H1 (cell line): Measurements from ENCODE around the gene NPTXR. TPM values are rescaled to one million over a fixed set of nuclear protein-coding genes. Genes with fewer than 3 reads are reported as not detected.

Experiments used
- CTCF ChIA-PET: fragments of 300-600 bp; sonication (Branson Sonifier 250); formaldehyde crosslinking; loops from one replicate; lab custom pipeline; 2021; ENCODE audit not compliant: partially characterized antibody; lab: Charles Lee
- POLR2A ChIA-PET: fragments of 300-600 bp; sonication (Branson Sonifier 250); formaldehyde crosslinking; loops from one replicate; lab custom pipeline; 2021; ENCODE audit warnings: inconsistent platforms; ENCODE audit not compliant: partially characterized antibody; lab: Charles Lee
- DNase-seq, 2 experiments: peaks; one replicate each; pipeline versions ENCODE4 v3.0.0 to v3.0.0-alpha.2; 2010 to 2022; ENCODE audit warnings: low spot score in 2 of 2, low read depth in 1 of 2, mixed read lengths in 1 of 2
- FAIRE-seq: peaks from 2 replicates; lab custom pipeline; 2011; peaks lifted over from hg19 to GRCh38; lab: Jason Lieb, UNC
- H2AFZ ChIP-seq: 2 replicates; pipeline ENCODE4 v1.8.1; 2012; ENCODE audit warnings: low read length, inconsistent platforms
- H2AK5ac ChIP-seq: 2 replicates; pipeline ENCODE4 v1.6.1; 2013; ENCODE audit warnings: low read depth, low read length
- H2BK120ac ChIP-seq: replicated peaks from 2 replicates; pipeline ENCODE3; 2013; ENCODE audit warnings: low read depth, low read length, inconsistent platforms
- H2BK12ac ChIP-seq: 2 replicates; pipeline ENCODE4 v1.6.1; 2013; ENCODE audit warnings: low read depth, low read length
- H2BK15ac ChIP-seq: 2 replicates; pipeline ENCODE4 v1.6.1; 2013; ENCODE audit warnings: low read length
- H2BK20ac ChIP-seq: 2 replicates; pipeline ENCODE4 v1.6.1; 2013; ENCODE audit warnings: low read length
- H2BK5ac ChIP-seq: 2 replicates; pipeline ENCODE4 v1.6.1; 2013; ENCODE audit warnings: low read depth, low read length
- H3K14ac ChIP-seq: 2 replicates; pipeline ENCODE4 v1.6.1; 2013; ENCODE audit warnings: inconsistent platforms; ENCODE audit not compliant: insufficient read length
- H3K18ac ChIP-seq: 2 replicates; pipeline ENCODE4 v1.6.1; 2013; ENCODE audit warnings: low read length; ENCODE audit errors: extremely low read depth
- H3K23ac ChIP-seq: 2 replicates; pipeline ENCODE4 v1.6.1; 2013; ENCODE audit warnings: inconsistent platforms; ENCODE audit not compliant: insufficient read length
- H3K23me2 ChIP-seq: 2 replicates; pipeline ENCODE4 v1.6.1; 2013; ENCODE audit warnings: low read depth, low read length
- H3K27ac ChIP-seq: 2 replicates; pipeline ENCODE4 v1.6.1; 2011; ENCODE audit warnings: low read depth, low read length, inconsistent platforms
- H3K27me3 ChIP-seq, 4 experiments: replicated peaks in 1 of 4; 1 replicate in 1 of 4; 2 replicates in 3 of 4; pipeline versions ENCODE4 v1.6.1 to v1.8.1; 2011 to 2013; ENCODE audit warnings: low read length in 3 of 4, mild to moderate bottlenecking in 3 of 4, inconsistent platforms in 2 of 4, mixed read lengths in 2 of 4, moderate library complexity in 1 of 4; ENCODE audit not compliant: control insufficient read depth in 3 of 4, insufficient read depth in 3 of 4; ENCODE audit errors: extremely low read depth in 1 of 4
- H3K36me3 ChIP-seq, 4 experiments: 2 replicates each; pipeline versions ENCODE4 v1.6.1 to v1.8.1; 2011 to 2013; ENCODE audit warnings: mild to moderate bottlenecking in 4 of 4, low read length in 3 of 4, moderate library complexity in 2 of 4, control low read depth in 1 of 4, inconsistent platforms in 1 of 4; ENCODE audit not compliant: insufficient read depth in 4 of 4, control insufficient read depth in 2 of 4
- H3K4ac ChIP-seq: replicated peaks from 2 replicates; pipeline ENCODE3; 2013; ENCODE audit warnings: low read length, low read depth, mixed read lengths, inconsistent platforms; ENCODE audit not compliant: insufficient read length
- H3K4me1 ChIP-seq, 4 experiments: replicated peaks in 1 of 4; 1 replicate in 1 of 4; 2 replicates in 3 of 4; pipeline versions ENCODE4 v1.6.1 to v1.8.1; 2011 to 2013; ENCODE audit warnings: low read length in 3 of 4, inconsistent platforms in 2 of 4, mixed read lengths in 1 of 4; ENCODE audit not compliant: insufficient read depth in 4 of 4, control insufficient read depth in 3 of 4
- H3K4me2 ChIP-seq, 2 experiments: 2 replicates each; pipeline versions ENCODE4 v1.6.1 to v1.8.1; 2011 to 2013; ENCODE audit warnings: low read depth in 2 of 2, low read length in 2 of 2, control low read depth in 1 of 2, inconsistent platforms in 1 of 2, mild to moderate bottlenecking in 1 of 2; ENCODE audit not compliant: insufficient read depth in 1 of 2
- H3K4me3 ChIP-seq, 4 experiments: fragments of 200-600, 300-600 bp in 1 of 4; sonication (generic), shearing (Covaris generic), sonication (Bioruptor Twin) in 1 of 4; 2 replicates each; pipeline versions ENCODE4 v1.5.1 to v1.8.1; 2011 to 2016; ENCODE audit warnings: low read length in 4 of 4, low read depth in 3 of 4, control low read depth in 2 of 4, inconsistent platforms in 2 of 4, mild to moderate bottlenecking in 2 of 4, mixed read lengths in 1 of 4, moderate library complexity in 1 of 4; ENCODE audit not compliant: insufficient read depth in 2 of 4; ENCODE audit errors: extremely low read depth in 1 of 4
- H3K56ac ChIP-seq: replicated peaks from 2 replicates; pipeline ENCODE3; 2013; ENCODE audit warnings: low read depth, mild to moderate bottlenecking, mixed read lengths, low read length, inconsistent platforms; ENCODE audit not compliant: insufficient read length
- H3K79me1 ChIP-seq: 2 replicates; pipeline ENCODE4 v1.6.1; 2013; ENCODE audit warnings: low read depth, low read length, control low read depth
- H3K79me2 ChIP-seq, 2 experiments: 2 replicates each; pipeline versions ENCODE4 v1.6.1 to v1.8.1; 2012 to 2013; ENCODE audit warnings: low read length in 2 of 2, mild to moderate bottlenecking in 2 of 2, inconsistent platforms in 1 of 2; ENCODE audit not compliant: insufficient read depth in 2 of 2, control insufficient read depth in 1 of 2
- H3K9ac ChIP-seq, 4 experiments: replicated peaks in 1 of 4; 1 replicate in 1 of 4; 2 replicates in 3 of 4; pipeline versions ENCODE4 v1.6.1 to v1.8.1; 2011 to 2013; ENCODE audit warnings: low read depth in 3 of 4, low read length in 3 of 4, control low read depth in 2 of 4, mild to moderate bottlenecking in 2 of 4, moderate library complexity in 2 of 4, inconsistent platforms in 1 of 4; ENCODE audit errors: extremely low read depth in 1 of 4
- H3K9me3 ChIP-seq, 2 experiments: 2 replicates each; pipeline versions ENCODE4 v1.6.1 to v1.8.1; 2012 to 2013; ENCODE audit warnings: mild to moderate bottlenecking in 2 of 2, moderate library complexity in 2 of 2, control low read depth in 1 of 2, inconsistent platforms in 1 of 2, low read depth in 1 of 2, low read length in 1 of 2, mixed read lengths in 1 of 2; ENCODE audit not compliant: insufficient read depth in 2 of 2
- H4K20me1 ChIP-seq, 2 experiments: replicated peaks in 1 of 2; 2 replicates each; pipeline versions ENCODE3 to v1.8.1; 2011 to 2013; ENCODE audit warnings: inconsistent platforms in 2 of 2, low read length in 2 of 2, mild to moderate bottlenecking in 1 of 2; ENCODE audit not compliant: insufficient read depth in 2 of 2, control insufficient read depth in 1 of 2
- H4K5ac ChIP-seq: 2 replicates; pipeline ENCODE4 v1.6.1; 2013; ENCODE audit warnings: low read length, low read depth, mixed read lengths, inconsistent platforms; ENCODE audit not compliant: insufficient read length
- H4K8ac ChIP-seq: 2 replicates; pipeline ENCODE4 v1.8.0; 2013; ENCODE audit warnings: mild to moderate bottlenecking, moderate library complexity, low read length, inconsistent platforms; ENCODE audit not compliant: insufficient read depth; ENCODE audit errors: extremely low read depth
- H4K91ac ChIP-seq: replicated peaks from 2 replicates; pipeline ENCODE3; 2013; ENCODE audit warnings: low read length, mixed read lengths, inconsistent platforms; ENCODE audit not compliant: insufficient read length
- CBX8 ChIP-seq: fragments of 300-800, 300-1000 bp; sonication (generic); IDR thresholded peaks from 2 replicates; pipeline ENCODE4 v1.7.1; 2016; ENCODE audit warnings: low read depth, low read length, borderline replicate concordance
- CHD1 ChIP-seq: IDR thresholded peaks from 2 replicates; pipeline ENCODE4 v1.6.1; 2012; ENCODE audit warnings: low read depth, low read length, improper control_type of control experiment
- JUN ChIP-seq: IDR thresholded peaks from 2 replicates; pipeline ENCODE4 v1.6.1; 2011; ENCODE audit warnings: low read depth, mild to moderate bottlenecking, improper control_type of control experiment, low read length
- KDM1A ChIP-seq: fragments of 200-600, 300-600 bp; sonication (generic); IDR thresholded peaks from 2 replicates; pipeline ENCODE4 v1.7.1; 2016; ENCODE audit warnings: mild to moderate bottlenecking, low read length, borderline replicate concordance
- PHF8 ChIP-seq: fragments of 200-600 bp; sonication (generic); conservative IDR thresholded peaks from 2 replicates; pipeline ENCODE4 v1.7.1; 2012; ENCODE audit warnings: low read depth, mild to moderate bottlenecking, inconsistent platforms, low read length, moderate library complexity
- RNF2 ChIP-seq: fragments of 200-900, 300-1000 bp; sonication (generic); IDR thresholded peaks from 2 replicates; pipeline ENCODE4 v1.7.1; 2016; ENCODE audit warnings: borderline replicate concordance, low read depth, mild to moderate bottlenecking, antibody characterized with exemption, low read length; ENCODE audit not compliant: poor library complexity, severe bottlenecking; ENCODE audit errors: missing control alignments
- SAP30 ChIP-seq: fragments of 300-600 bp; sonication (generic); IDR thresholded peaks from 2 replicates; pipeline ENCODE4 v1.7.1; 2012; ENCODE audit warnings: low read length, moderate library complexity, mild to moderate bottlenecking, inconsistent platforms; ENCODE audit not compliant: insufficient read depth, insufficient replicate concordance
- SP2 ChIP-seq: IDR thresholded peaks from 2 replicates; pipeline ENCODE4 v1.6.1; 2012; ENCODE audit warnings: mild to moderate bottlenecking, low read length, inconsistent platforms
- SUZ12 ChIP-seq: fragments of 200-600 bp; sonication (generic); IDR thresholded peaks from 2 replicates; pipeline ENCODE4 v1.6.1; 2012; ENCODE audit warnings: mild to moderate bottlenecking, inconsistent platforms, low read length, moderate library complexity, mixed read lengths
- TCF12 ChIP-seq: IDR thresholded peaks from 2 replicates; pipeline ENCODE4 v1.6.1; 2011; ENCODE audit warnings: low read depth, mild to moderate bottlenecking, low read length
- TEAD4 ChIP-seq: IDR thresholded peaks from 2 replicates; pipeline ENCODE4 v1.6.1; 2012; ENCODE audit warnings: low read depth, low read length, inconsistent platforms, mixed read lengths
- ZNF274 ChIP-seq: IDR thresholded peaks from 2 replicates; pipeline ENCODE4 v1.7.0; 2012; ENCODE audit warnings: low read length, borderline replicate concordance; ENCODE audit errors: extremely low read depth
- WGBS, 2 experiments: shearing (Covaris generic) in 1 of 2; methylation state at CpG; one replicate each; pipeline versions ENCODE4 v1.1.6 to v1.1.7; 2013 to 2015; ENCODE audit warnings: low lambda C conversion rate in 2 of 2, mixed read lengths in 2 of 2, inconsistent platforms in 1 of 2, low coverage in 1 of 2, missing lambda C conversion rate in 1 of 2; ENCODE audit not compliant: insufficient replicate concordance in 2 of 2, insufficient coverage in 1 of 2, insufficient read length in 1 of 2; ENCODE audit errors: extremely low coverage in 1 of 2, missing lambda C conversion rate in 1 of 2; 5-methylcytosine and 5-hydroxymethylcytosine counted together
- polyA plus RNA-seq, 7 experiments: library from polyadenylated mRNA; depleted of rRNA in 3 of 7; stranded (reverse) in 5 of 7; unstranded in 2 of 7; fragments of >200 nt in 5 of 7; fragments of 200-250 nt in 2 of 7; gene quantifications; 1 replicate in 5 of 7; 2 replicates in 1 of 7; 4 replicates in 1 of 7; pipeline versions ENCODE4 v1.2.1 to v1.2.3, GENCODE V29; 2011 to 2013; ENCODE audit warnings: missing spikeins in 2 of 7, mixed read lengths in 2 of 7
- total RNA-seq: library from RNA; stranded (reverse); fragmentation: NEBNext Ultra II Directional; extraction: Animal tissue kit (Norgen Biotek cat#: 25700); gene quantifications from 2 replicates; pipeline ENCODE4 v1.2.1, GENCODE V29; 2021
- TF ChIP-seq, protein P1 (sequence below): IDR thresholded peaks from 2 replicates; pipeline ENCODE4 v1.6.1; 2012; ENCODE audit warnings: inconsistent platforms

Gene NPTXR
- total and polyA plus RNA-seq, 2 of the 8 experiments (the other 6 are each of a cell fraction or from before 2014, with no cell fraction given): 3.7 to 6.4 TPM

DNA sequence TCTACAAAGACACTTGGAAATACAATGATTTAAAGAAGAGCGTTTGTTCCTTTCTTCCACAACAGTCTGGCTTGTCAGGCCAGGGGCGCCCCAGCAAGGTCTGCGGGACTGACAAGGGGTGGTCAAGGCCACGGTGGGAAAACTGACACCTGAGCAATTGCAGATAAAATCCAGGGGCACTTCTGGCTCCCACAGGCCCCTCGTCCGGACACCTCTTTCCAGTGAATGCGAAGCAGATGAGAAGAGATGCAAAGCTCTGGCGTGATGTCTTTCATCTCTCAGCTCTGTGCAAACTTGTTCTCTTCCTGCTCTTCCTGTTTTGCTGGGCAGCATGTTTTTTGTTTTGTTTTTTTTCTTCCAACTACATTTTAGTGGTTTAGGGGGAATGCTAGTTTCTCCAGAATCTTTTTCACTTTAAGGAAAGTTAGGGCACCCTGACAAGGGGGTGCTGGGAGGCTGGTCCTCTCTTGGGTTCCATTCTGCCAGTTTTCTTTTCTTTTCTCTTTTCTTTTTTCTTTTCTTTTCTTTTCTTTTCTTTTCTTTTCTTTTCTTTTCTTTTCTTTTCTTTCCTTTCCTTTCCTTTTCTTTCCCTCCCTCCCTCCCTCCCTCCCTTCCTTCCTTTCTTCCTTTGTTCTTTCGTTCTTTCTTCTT, 39.3 kb upstream of the NPTXR start:
- H3K27me3 ChIP-seq: no peaks in the 10 kb centered on the region
- WGBS, 2 experiments: 69% methylated on average over 9 of the region's 9 CpGs; no CpG with 5 or more reads in 1 of the 2 experiments
- H3K4me1 ChIP-seq: no peaks in the 10 kb centered on the region
- POLR2A ChIA-PET: interaction anchor here (0.6 to 1.3 kb wide), 3 partner anchors 27 to 437 kb away, joined by 3 read pairs; partner anchors contain the start of gene RPL3
- no peaks in the 10 kb centered on the region for H3K36me3 ChIP-seq
- H3K79me2 ChIP-seq: no peaks in the 10 kb centered on the region
- no peak overlapping the region for H3K18ac ChIP-seq
- H2AFZ ChIP-seq: no peak overlapping the region
- H3K79me1 ChIP-seq: no peaks in the 10 kb centered on the region
- H4K20me1 ChIP-seq: no peaks in the 10 kb centered on the region
- H3K4ac ChIP-seq: no peak overlapping the region
- no peak overlapping the region for H3K27ac ChIP-seq
- H3K4me3 ChIP-seq: no peak overlapping the region
- no peak overlapping the region for H2BK12ac ChIP-seq
- no peak for FAIRE-seq
- no peak overlapping the region for H4K91ac ChIP-seq
- no peak overlapping the region for H3K4me2 ChIP-seq
- H2BK120ac ChIP-seq: no peak overlapping the region
- CTCF ChIA-PET: interaction anchor here (0.5 to 4.2 kb wide), 3 partner anchors 14 to 119 kb away, joined by 3 to 21 read pairs (median 6); no protein-coding TSS in a partner anchor
- no peak overlapping the region for H3K23ac ChIP-seq
- no peak overlapping the region for H2BK5ac ChIP-seq
- DNase-seq: no peak
- H3K23me2 ChIP-seq: no peaks in the 10 kb centered on the region
- H2BK20ac ChIP-seq: no peak overlapping the region
- H4K8ac ChIP-seq: no peak overlapping the region
- H3K9ac ChIP-seq: no peak overlapping the region
- H2BK15ac ChIP-seq: no peak overlapping the region
- H2AK5ac ChIP-seq: no peak overlapping the region
- H3K9me3 ChIP-seq: no peaks in the 10 kb centered on the region
- no peak overlapping the region for H4K5ac ChIP-seq
- H3K56ac ChIP-seq: no peak overlapping the region
- no peak overlapping the region for H3K14ac ChIP-seq
- no peak for TF ChIP-seq JUN
- TF ChIP-seq SP2: no peak
- TF ChIP-seq CBX8: no peak
- TF ChIP-seq TCF12: no peak
- no peak for TF ChIP-seq RNF2
- TF ChIP-seq CHD1: no peak
- no peak for TF ChIP-seq TEAD4
- TF ChIP-seq KDM1A: no peak
- TF ChIP-seq ZNF274: no peak
- TF ChIP-seq PHF8: no peak
- TF ChIP-seq, protein P1, sequence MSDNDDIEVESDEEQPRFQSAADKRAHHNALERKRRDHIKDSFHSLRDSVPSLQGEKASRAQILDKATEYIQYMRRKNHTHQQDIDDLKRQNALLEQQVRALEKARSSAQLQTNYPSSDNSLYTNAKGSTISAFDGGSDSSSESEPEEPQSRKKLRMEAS: no peak
- TF ChIP-seq SAP30: no peak
- no peak for TF ChIP-seq SUZ12
